GM12878 (cell line): ENCODE results near the gene TSC22D4. TPM values are rescaled to one million over a fixed set of nuclear protein-coding genes. Genes with fewer than 3 reads are reported as not detected.

Experiments used
- BACH1 ChIP-seq: fragments of 450-650 bp; IDR thresholded peaks from 2 replicates; pipeline ENCODE4 v1.6.1; 2017; ENCODE audit warnings: mild to moderate bottlenecking, borderline replicate concordance
- BMI1 ChIP-seq: fragments of 450-650 bp; IDR thresholded peaks from 2 replicates; pipeline ENCODE4 v1.6.1; 2016; ENCODE audit warnings: mild to moderate bottlenecking, moderate library complexity, borderline replicate concordance
- EED ChIP-seq: sonication (generic); IDR thresholded peaks from 2 replicates; pipeline ENCODE4 v1.6.1; 2016; ENCODE audit warnings: antibody characterized with exemption, low read depth
- EP300 ChIP-seq, 2 experiments: fragments of 150-350 bp in 1 of 2; IDR thresholded peaks; 2 replicates each; pipeline ENCODE4 v1.6.1; 2011 to 2012; ENCODE audit warnings: low read depth in 2 of 2, low read length in 2 of 2, borderline replicate concordance in 1 of 2, improper control_type of control experiment in 1 of 2, inconsistent platforms in 1 of 2; ENCODE audit not compliant: control insufficient read depth in 1 of 2
- FOXK2 ChIP-seq: fragments of 450-650 bp; IDR thresholded peaks from 2 replicates; pipeline ENCODE4 v1.6.1; 2017; ENCODE audit warnings: mild to moderate bottlenecking, moderate library complexity
- HDAC6 ChIP-seq: fragments of 200-600 bp; sonication (generic); IDR thresholded peaks from one replicate; pipeline ENCODE4 v1.8.0; 2017; ENCODE audit warnings: antibody characterized with exemption; ENCODE audit not compliant: unreplicated experiment
- JUNB ChIP-seq: IDR thresholded peaks from 2 replicates; pipeline ENCODE4 v1.6.1; 2016; ENCODE audit warnings: antibody characterized with exemption, mild to moderate bottlenecking
- LARP7 ChIP-seq: fragments of 450-650 bp; IDR thresholded peaks from 2 replicates; pipeline ENCODE4 v1.6.1; 2017; ENCODE audit warnings: mild to moderate bottlenecking
- MEF2A ChIP-seq: IDR thresholded peaks from 2 replicates; pipeline ENCODE4 v1.6.1; 2011; ENCODE audit warnings: low read depth, mild to moderate bottlenecking, low read length, moderate library complexity; ENCODE audit not compliant: insufficient read depth
- MTA2 ChIP-seq: fragments of 450-650 bp; IDR thresholded peaks from 2 replicates; pipeline ENCODE4 v1.6.1; 2016; ENCODE audit warnings: low read depth, mild to moderate bottlenecking, moderate library complexity
- NBN ChIP-seq: fragments of 450-650 bp; IDR thresholded peaks from 2 replicates; pipeline ENCODE4 v1.6.1; 2016
- PAX5 ChIP-seq: IDR thresholded peaks from 2 replicates; pipeline ENCODE4 v1.6.1; 2011; ENCODE audit warnings: low read depth, low read length, borderline replicate concordance
- PML ChIP-seq: IDR thresholded peaks from 2 replicates; pipeline ENCODE4 v1.6.1; 2012; ENCODE audit warnings: low read length, inconsistent platforms
- POLR2AphosphoS2 ChIP-seq: IDR thresholded peaks from 2 replicates; pipeline ENCODE4 v1.6.1; 2011; ENCODE audit warnings: low read depth, mild to moderate bottlenecking, low read length, improper control_type of control experiment, moderate library complexity
- SMC3 ChIP-seq: IDR thresholded peaks from 2 replicates; pipeline ENCODE4 v1.6.1; 2011; ENCODE audit warnings: low read length, improper control_type of control experiment, borderline replicate concordance
- SPI1 ChIP-seq: IDR thresholded peaks from 2 replicates; pipeline ENCODE4 v1.6.1; 2011; ENCODE audit warnings: low read depth, mild to moderate bottlenecking, low read length, moderate library complexity, borderline replicate concordance; ENCODE audit not compliant: insufficient read depth
- ZBTB33 ChIP-seq: fragments of 450-650 bp; IDR thresholded peaks from 2 replicates; pipeline ENCODE4 v1.6.1; 2017; ENCODE audit warnings: mild to moderate bottlenecking
- ZNF687 ChIP-seq: fragments of 450-650 bp; IDR thresholded peaks from 2 replicates; pipeline ENCODE4 v1.6.1; 2017; ENCODE audit warnings: mild to moderate bottlenecking, moderate library complexity
- polyA plus RNA-seq, 11 experiments: library from polyadenylated mRNA; depleted of rRNA in 4 of 11; unstranded in 6 of 11; stranded (reverse) in 5 of 11; fragments of >200 nt; fragmentation: Nextera tagmentation in 4 of 11; fragmentation: Illumina TruSeq in 1 of 11; extraction: Ambion mirVana in 4 of 11; extraction: Trizol in 1 of 11; gene quantifications; 1 replicate in 1 of 11; 2 replicates in 10 of 11; pipeline versions ENCODE4 v1.2.1 to v1.2.3, GENCODE V29; 2011 to 2016; ENCODE audit warnings: inconsistent platforms in 2 of 11, missing spikeins in 2 of 11, low read depth in 1 of 11
- total RNA-seq, 4 experiments: library from RNA; depleted of rRNA in 3 of 4; stranded (reverse); fragments of >200 nt in 3 of 4; fragmentation: Illumina TruSeq in 1 of 4; extraction: Trizol in 1 of 4; gene quantifications; 2 replicates each; pipeline versions ENCODE4 v1.2.1 to v1.2.3, GENCODE V29; 2013 to 2021
- TF ChIP-seq, protein P1 (sequence below): fragments of 450-650 bp; IDR thresholded peaks from 2 replicates; pipeline ENCODE4 v1.6.1; 2017; ENCODE audit warnings: antibody characterized with exemption, mild to moderate bottlenecking, moderate library complexity
- TF ChIP-seq, protein P2 (sequence below): IDR thresholded peaks from 2 replicates; pipeline ENCODE4 v1.6.1; 2012; ENCODE audit warnings: low read depth, low read length, improper control_type of control experiment

TSC22D4 gene
- total and polyA plus RNA-seq, 10 of the 15 experiments (the other 5 are each of a cell fraction or from before 2014, with no cell fraction given), result 0.50 to 65.7 (median 24.4) TPM

GRCh38 chr7:100428199-100428966 lies 50.6 kb downstream of the TSC22D4 start, which contains the start of gene ZCWPW1 (continued):
- TF ChIP-seq, protein P1, sequence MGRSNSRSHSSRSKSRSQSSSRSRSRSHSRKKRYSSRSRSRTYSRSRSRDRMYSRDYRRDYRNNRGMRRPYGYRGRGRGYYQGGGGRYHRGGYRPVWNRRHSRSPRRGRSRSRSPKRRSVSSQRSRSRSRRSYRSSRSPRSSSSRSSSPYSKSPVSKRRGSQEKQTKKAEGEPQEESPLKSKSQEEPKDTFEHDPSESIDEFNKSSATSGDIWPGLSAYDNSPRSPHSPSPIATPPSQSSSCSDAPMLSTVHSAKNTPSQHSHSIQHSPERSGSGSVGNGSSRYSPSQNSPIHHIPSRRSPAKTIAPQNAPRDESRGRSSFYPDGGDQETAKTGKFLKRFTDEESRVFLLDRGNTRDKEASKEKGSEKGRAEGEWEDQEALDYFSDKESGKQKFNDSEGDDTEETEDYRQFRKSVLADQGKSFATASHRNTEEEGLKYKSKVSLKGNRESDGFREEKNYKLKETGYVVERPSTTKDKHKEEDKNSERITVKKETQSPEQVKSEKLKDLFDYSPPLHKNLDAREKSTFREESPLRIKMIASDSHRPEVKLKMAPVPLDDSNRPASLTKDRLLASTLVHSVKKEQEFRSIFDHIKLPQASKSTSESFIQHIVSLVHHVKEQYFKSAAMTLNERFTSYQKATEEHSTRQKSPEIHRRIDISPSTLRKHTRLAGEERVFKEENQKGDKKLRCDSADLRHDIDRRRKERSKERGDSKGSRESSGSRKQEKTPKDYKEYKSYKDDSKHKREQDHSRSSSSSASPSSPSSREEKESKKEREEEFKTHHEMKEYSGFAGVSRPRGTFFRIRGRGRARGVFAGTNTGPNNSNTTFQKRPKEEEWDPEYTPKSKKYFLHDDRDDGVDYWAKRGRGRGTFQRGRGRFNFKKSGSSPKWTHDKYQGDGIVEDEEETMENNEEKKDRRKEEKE, result no peak
- TF ChIP-seq HDAC6 (peak; percentile 92), ZNF687 (peak; percentile 99), BMI1 (peak; percentile 70; the same call in 1 of the 2 replicates), PAX5 (peak; percentile 78; the same call in 1 of the 2 replicates), POLR2AphosphoS2 (peak; percentile 98), MEF2A (0 out of 2 replicates have a peak, but pooled peaks have one; percentile 12), NBN (peak; percentile 95), EED (peak; percentile 40; the same call in 1 of the 2 replicates), MTA2 (0 out of 2 replicates have a peak, but pooled peaks have one; percentile 1), SMC3 (no peak), LARP7 (no peak; the same call in 1 of the 2 replicates), EP300 (IDR thresholded peaks at IDR 0.05; ENCODE audit: borderline replicate concordance in 1 of 2, control insufficient read depth in 1 of 2, low read depth in 2 of 2, low read length in 2 of 2) (peak; percentile 21 to 32; a peak in 1 of 4 replicates), ZBTB33 (no peak), FOXK2 (no peak), PML (no peak), BACH1 (peak; percentile 96), SPI1 (peak; percentile 18; the same call in 1 of the 2 replicates), JUNB (no peak)
- TF ChIP-seq, protein P2, sequence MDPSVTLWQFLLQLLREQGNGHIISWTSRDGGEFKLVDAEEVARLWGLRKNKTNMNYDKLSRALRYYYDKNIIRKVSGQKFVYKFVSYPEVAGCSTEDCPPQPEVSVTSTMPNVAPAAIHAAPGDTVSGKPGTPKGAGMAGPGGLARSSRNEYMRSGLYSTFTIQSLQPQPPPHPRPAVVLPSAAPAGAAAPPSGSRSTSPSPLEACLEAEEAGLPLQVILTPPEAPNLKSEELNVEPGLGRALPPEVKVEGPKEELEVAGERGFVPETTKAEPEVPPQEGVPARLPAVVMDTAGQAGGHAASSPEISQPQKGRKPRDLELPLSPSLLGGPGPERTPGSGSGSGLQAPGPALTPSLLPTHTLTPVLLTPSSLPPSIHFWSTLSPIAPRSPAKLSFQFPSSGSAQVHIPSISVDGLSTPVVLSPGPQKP, result peak; percentile 11; the same call in 1 of the 2 replicates
